HG03342 (cell line): ENCODE data around the gene DOCK7.
"Not testable (repeated sequence)": the region's sequence is repeated elsewhere in the genome, so short reads cannot be mapped to it uniquely, and the experiment has no call there.

Experiments used
- ATAC-seq: cut with Tn5 transposase; IDR thresholded peaks from one replicate; pipeline ENCODE4 v1.9.1; 2021; ENCODE audit warnings: mild to moderate bottlenecking, moderate library complexity; ENCODE audit not compliant: unreplicated experiment

DOCK7 gene

GRCh38 chr1:62612770-62613169 lies 75.4 kb downstream of the DOCK7 start:
- no peak for ATAC-seq

- not testable (repeated sequence) for ATAC-seq
Measured at GRCh38 chr1:62610588-62610987, 77.6 kb downstream of the DOCK7 start.

- no peak for ATAC-seq
Measured at GRCh38 chr1:62608905-62609304, 79.3 kb downstream of the DOCK7 start.

GRCh38 chr1:62601457-62601856 lies 86.7 kb downstream of the DOCK7 start:
- no peak for ATAC-seq

- no peak for ATAC-seq
Measured at GRCh38 chr1:62599044-62599443, 89.1 kb downstream of the DOCK7 start.

- no peak for ATAC-seq
Measured at GRCh38 chr1:62597281-62597680, 90.9 kb downstream of the DOCK7 start, which contains the start of gene ANGPTL3. Gene ANGPTL3, plus strand, starts transcription at chr1:62597520. Its CDS starts 47 bp downstream, at chr1:62597567.

- ATAC-seq = no peak
Measured at GRCh38 chr1:62595647-62596046, 92.5 kb downstream of the DOCK7 start.

GRCh38 chr1:62593825-62594394 lies 94.3 kb downstream of the DOCK7 start:
- no peak for ATAC-seq

- ATAC-seq = no peak
Measured at GRCh38 chr1:62590970-62591368, 97.2 kb downstream of the DOCK7 start.

GRCh38 chr1:62590255-62590969 lies 97.8 kb downstream of the DOCK7 start:
- no peak for ATAC-seq

GRCh38 chr1:62589321-62589720 lies 98.9 kb downstream of the DOCK7 start:
- ATAC-seq = no peak

- no peak for ATAC-seq
Measured at GRCh38 chr1:62588000-62588399, 100.2 kb downstream of the DOCK7 start.

- ATAC-seq = no peak
Measured at GRCh38 chr1:62585469-62586155, 102.6 kb downstream of the DOCK7 start.

GRCh38 chr1:62573675-62574074 lies 114.5 kb downstream of the DOCK7 start:
- no peak for ATAC-seq

- no peak for ATAC-seq
Measured at GRCh38 chr1:62572476-62572875, 115.7 kb downstream of the DOCK7 start.

- not testable (repeated sequence) for ATAC-seq
Measured at GRCh38 chr1:62571517-62571916, 116.7 kb downstream of the DOCK7 start.

- ATAC-seq = not testable (repeated sequence)
Measured at GRCh38 chr1:62567926-62568325, 120.3 kb downstream of the DOCK7 start.

GRCh38 chr1:62567182-62567581 lies 121.0 kb downstream of the DOCK7 start:
- ATAC-seq = not testable (repeated sequence)

GRCh38 chr1:62561306-62561705 lies 126.9 kb downstream of the DOCK7 start:
- no peak for ATAC-seq

- no peak for ATAC-seq
Measured at GRCh38 chr1:62544570-62544969, 143.6 kb downstream of the DOCK7 start.

- ATAC-seq = no peak
Measured at GRCh38 chr1:62541048-62541447, 147.1 kb downstream of the DOCK7 start.

GRCh38 chr1:62539028-62539447 lies 149.1 kb downstream of the DOCK7 start:
- ATAC-seq = no peak
